Prostate gland (tissue), 2 donors: ENCODE measurements around the gene NRBF2. TPM values are rescaled to one million over a fixed set of nuclear protein-coding genes. Genes with fewer than 3 reads are reported as not detected.
"Not testable (repeated sequence)": the region's sequence is repeated elsewhere in the genome, so short reads cannot be mapped to it uniquely, and the experiment has no call there.

Experiments
- DNase-seq: peaks from one replicate; pipeline ENCODE4 v3.0.0-alpha.2; 2019; ENCODE audit warnings: low spot score
- H3K27ac ChIP-seq, 2 donors: fragments of 200-600 bp; sonication (generic); 2 replicates each; pipeline ENCODE4 v1.5.1; 2017 to 2019
- H3K27me3 ChIP-seq: fragments of 200-600 bp; sonication (generic); replicated peaks from 2 replicates; pipeline ENCODE4 v1.5.1; 2019; ENCODE audit not compliant: insufficient read depth
- H3K36me3 ChIP-seq, 2 donors: fragments of 200-600 bp; sonication (generic); 1 replicate in 1 of 2; 2 replicates in 1 of 2; pipeline versions ENCODE4 v1.5.1 to v1.8.1; 2017 to 2019
- H3K4me1 ChIP-seq: fragments of 200-600 bp; sonication (generic); replicated peaks from 2 replicates; pipeline ENCODE4 v1.5.1; 2019
- H3K4me3 ChIP-seq, 2 donors: fragments of 200-600 bp; sonication (generic); 2 replicates each; pipeline ENCODE4 v1.5.1; 2017 to 2019
- H3K9me3 ChIP-seq: fragments of 200-600 bp; sonication (generic); 2 replicates; pipeline ENCODE4 v1.5.1; 2017
- POLR2A ChIP-seq: fragments of 450-650 bp; IDR thresholded peaks from one replicate; pipeline ENCODE4 v1.6.1; 2016; ENCODE audit warnings: antibody characterized with exemption, mild to moderate bottlenecking
- POLR2AphosphoS5 ChIP-seq: sonication (generic); formaldehyde crosslinking; IDR thresholded peaks from one replicate; pipeline ENCODE4 v1.6.1; 2017; ENCODE audit warnings: antibody characterized with exemption
- WGBS: methylation state at CpG from one replicate; pipeline ENCODE4 v1.1.5; 2018; 5-methylcytosine and 5-hydroxymethylcytosine counted together
- intact Hi-C: fragments of 100-400 bp; cut with DNase I; formaldehyde crosslinking; loops from one replicate; pipeline ENCODE4 v1.14.2; 2022
- total RNA-seq, 2 donors: library from RNA; depleted of rRNA; stranded (reverse); fragments of >200 nt; gene quantifications; one replicate each; pipeline ENCODE4 v1.1.0, GENCODE V29; 2016
- TF ChIP-seq, protein P1 (sequence below), 4 experiments: fragments of 200-600 bp in 2 of 4; fragments of 450-650 bp in 2 of 4; sonication (generic) in 2 of 4; IDR thresholded peaks; 1 replicate in 3 of 4; 2 replicates in 1 of 4; pipeline ENCODE4 v1.5.1; 2016 to 2019; ENCODE audit warnings: antibody characterized with exemption in 4 of 4, mild to moderate bottlenecking in 2 of 4, moderate library complexity in 2 of 4

Gene NRBF2
- total RNA-seq, 2 donors from 2014 or later, result 15.7 to 20.6 TPM

- intact Hi-C loops, result no loop called here
- no peak overlapping the region for H3K4me3 ChIP-seq
- H3K27ac ChIP-seq, result no peak overlapping the region
- no peaks in the 10 kb centered on the region for H3K36me3 ChIP-seq
- 83% methylated on average over 5 of the region's 5 CpGs for WGBS
- no peaks in the 10 kb centered on the region for H3K27me3 ChIP-seq
- H3K9me3 ChIP-seq, result no peaks in the 10 kb centered on the region
- no peak for DNase-seq
- no peaks in the 10 kb centered on the region for H3K4me1 ChIP-seq
- TF ChIP-seq, protein P1, sequence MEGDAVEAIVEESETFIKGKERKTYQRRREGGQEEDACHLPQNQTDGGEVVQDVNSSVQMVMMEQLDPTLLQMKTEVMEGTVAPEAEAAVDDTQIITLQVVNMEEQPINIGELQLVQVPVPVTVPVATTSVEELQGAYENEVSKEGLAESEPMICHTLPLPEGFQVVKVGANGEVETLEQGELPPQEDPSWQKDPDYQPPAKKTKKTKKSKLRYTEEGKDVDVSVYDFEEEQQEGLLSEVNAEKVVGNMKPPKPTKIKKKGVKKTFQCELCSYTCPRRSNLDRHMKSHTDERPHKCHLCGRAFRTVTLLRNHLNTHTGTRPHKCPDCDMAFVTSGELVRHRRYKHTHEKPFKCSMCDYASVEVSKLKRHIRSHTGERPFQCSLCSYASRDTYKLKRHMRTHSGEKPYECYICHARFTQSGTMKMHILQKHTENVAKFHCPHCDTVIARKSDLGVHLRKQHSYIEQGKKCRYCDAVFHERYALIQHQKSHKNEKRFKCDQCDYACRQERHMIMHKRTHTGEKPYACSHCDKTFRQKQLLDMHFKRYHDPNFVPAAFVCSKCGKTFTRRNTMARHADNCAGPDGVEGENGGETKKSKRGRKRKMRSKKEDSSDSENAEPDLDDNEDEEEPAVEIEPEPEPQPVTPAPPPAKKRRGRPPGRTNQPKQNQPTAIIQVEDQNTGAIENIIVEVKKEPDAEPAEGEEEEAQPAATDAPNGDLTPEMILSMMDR (IDR thresholded peaks at IDR 0.05), result no peak
- TF ChIP-seq POLR2A, result no peak
- no peak for TF ChIP-seq POLR2AphosphoS5
Measured at GRCh38 chr10:63143987-63144386, 10.9 kb downstream of the NRBF2 start.

- H3K27me3 ChIP-seq, result no peaks in the 10 kb centered on the region
- H3K36me3 ChIP-seq, result no peaks in the 10 kb centered on the region
- H3K4me3 ChIP-seq, result no peak overlapping the region
- intact Hi-C loops, result no loop called here
- no peaks in the 10 kb centered on the region for H3K4me1 ChIP-seq
- no peaks in the 10 kb centered on the region for H3K9me3 ChIP-seq
- DNase-seq, result no peak
- TF ChIP-seq, protein P1 (IDR thresholded peaks at IDR 0.05), result no peak
- TF ChIP-seq POLR2AphosphoS5, result no peak
- TF ChIP-seq POLR2A, result no peak
- H3K27ac ChIP-seq, result no peak overlapping the region
Measured at GRCh38 chr10:63145782-63146181, 12.7 kb downstream of the NRBF2 start.

DNA sequence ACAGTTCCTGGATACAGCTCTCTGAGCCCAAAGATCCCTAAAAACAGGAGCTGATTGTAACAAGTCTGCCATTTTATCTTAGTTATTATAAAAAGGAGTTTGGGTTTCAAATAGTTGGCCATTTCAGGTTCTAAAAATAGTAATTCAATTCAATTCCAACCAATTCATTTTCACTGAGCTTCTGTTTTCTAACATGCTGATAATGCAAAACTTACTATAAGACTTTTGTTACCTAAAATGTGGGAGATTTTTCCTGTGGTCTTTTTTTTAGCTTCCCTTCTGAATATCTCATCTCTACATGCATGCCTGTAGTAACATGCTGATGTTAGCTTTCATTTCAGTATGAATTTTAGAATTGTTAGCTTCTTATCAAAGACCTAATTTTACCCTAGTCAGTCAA, 13.4 kb downstream of the NRBF2 start:
- no peak for DNase-seq
- TF ChIP-seq, protein P1 (IDR thresholded peaks at IDR 0.05), result no peak
- no peak for TF ChIP-seq POLR2AphosphoS5
- no peak for TF ChIP-seq POLR2A
- Histone ChIP-seq H3K27ac (no peak overlapping the region), H3K9me3 (no peaks in the 10 kb centered on the region), H3K36me3 (no peaks in the 10 kb centered on the region), H3K4me3 (no peak overlapping the region), H3K4me1 (no peaks in the 10 kb centered on the region), H3K27me3 (no peaks in the 10 kb centered on the region)
- intact Hi-C loops, result no loop called here

DNA sequence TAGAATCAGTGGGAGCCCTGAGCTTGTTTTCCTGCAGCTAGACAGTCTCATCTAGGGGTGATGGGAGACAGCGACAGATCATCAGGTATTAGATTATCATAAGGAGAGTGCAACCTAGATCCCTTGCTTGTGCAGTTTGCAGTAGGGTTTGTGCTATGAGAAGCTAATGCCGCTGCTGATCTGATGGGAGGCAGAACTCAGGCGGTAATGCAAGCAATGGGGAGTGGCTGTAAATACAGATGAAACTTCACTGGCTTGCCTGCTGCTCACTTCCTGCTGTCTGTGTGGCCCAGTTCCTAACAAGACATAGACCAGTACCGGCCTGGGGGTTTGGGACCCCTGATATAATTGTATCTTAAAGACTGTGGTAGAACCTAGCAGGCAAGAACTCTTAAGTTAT, 17.6 kb downstream of the NRBF2 start:
- DNase-seq, result no peak
- Histone ChIP-seq H3K4me1 (no peaks in the 10 kb centered on the region), H3K9me3 (no peaks in the 10 kb centered on the region), H3K4me3 (no peak overlapping the region), H3K27ac (no peak overlapping the region), H3K36me3 (no peaks in the 10 kb centered on the region), H3K27me3 (no peaks in the 10 kb centered on the region)
- intact Hi-C loops, result no loop called here
- 89% methylated on average over 4 of the region's 4 CpGs for WGBS
- TF ChIP-seq POLR2A (no peak), POLR2AphosphoS5 (no peak)
- TF ChIP-seq, protein P1 (IDR thresholded peaks at IDR 0.05), result no peak

DNA sequence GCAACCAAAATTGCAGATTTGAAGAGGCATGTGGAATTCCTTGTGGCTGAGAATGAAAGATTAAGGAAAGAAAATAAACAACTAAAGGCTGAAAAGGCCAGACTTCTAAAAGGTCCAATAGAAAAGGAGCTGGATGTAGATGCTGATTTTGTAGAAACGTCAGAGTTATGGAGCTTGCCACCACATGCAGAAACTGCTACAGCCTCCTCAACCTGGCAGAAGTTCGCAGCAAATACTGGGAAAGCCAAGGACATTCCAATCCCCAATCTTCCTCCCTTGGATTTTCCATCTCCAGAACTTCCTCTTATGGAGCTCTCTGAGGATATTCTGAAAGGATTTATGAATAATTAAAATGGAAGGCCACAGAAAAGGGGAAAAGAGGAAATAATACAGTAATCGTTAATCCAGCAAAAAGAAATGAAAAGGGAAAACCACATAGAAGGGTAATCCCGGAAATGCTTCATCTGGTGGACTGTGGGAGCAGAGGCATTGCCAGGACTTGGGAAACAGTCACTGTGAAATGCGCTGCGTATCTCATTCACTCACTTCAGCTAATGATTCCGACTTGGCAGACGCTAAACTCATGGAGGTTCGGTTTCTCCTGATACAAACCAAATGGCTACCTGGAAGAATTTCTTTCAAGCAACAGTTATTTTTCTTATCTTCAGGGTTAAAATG, 20.9 kb downstream of the NRBF2 start:
- H3K9me3 ChIP-seq, H3K36me3 ChIP-seq, intact Hi-C loops, H3K27me3 ChIP-seq, DNase-seq, H3K27ac ChIP-seq, H3K4me1 ChIP-seq, H3K4me3 ChIP-seq: not testable (repeated sequence)
- 79% methylated on average over 9 of the region's 9 CpGs for WGBS
